DND-41 (cell line): ENCODE measurements around the gene AGAP2.

Source experiments
- EZH2 ChIP-seq: IDR thresholded peaks from 3 replicates; pipeline ENCODE4 v1.6.1; 2012; ENCODE audit warnings: borderline replicate concordance, low read depth, mild to moderate bottlenecking, moderate library complexity, low read length, inconsistent platforms; ENCODE audit not compliant: severe bottlenecking
- TF ChIP-seq, protein P1 (sequence below): IDR thresholded peaks from 2 replicates; pipeline ENCODE4 v1.5.1; 2012; ENCODE audit warnings: borderline replicate concordance, low read length, moderate library complexity, mild to moderate bottlenecking; ENCODE audit not compliant: poor library complexity, severe bottlenecking; ENCODE audit errors: extremely low read depth

DNA sequence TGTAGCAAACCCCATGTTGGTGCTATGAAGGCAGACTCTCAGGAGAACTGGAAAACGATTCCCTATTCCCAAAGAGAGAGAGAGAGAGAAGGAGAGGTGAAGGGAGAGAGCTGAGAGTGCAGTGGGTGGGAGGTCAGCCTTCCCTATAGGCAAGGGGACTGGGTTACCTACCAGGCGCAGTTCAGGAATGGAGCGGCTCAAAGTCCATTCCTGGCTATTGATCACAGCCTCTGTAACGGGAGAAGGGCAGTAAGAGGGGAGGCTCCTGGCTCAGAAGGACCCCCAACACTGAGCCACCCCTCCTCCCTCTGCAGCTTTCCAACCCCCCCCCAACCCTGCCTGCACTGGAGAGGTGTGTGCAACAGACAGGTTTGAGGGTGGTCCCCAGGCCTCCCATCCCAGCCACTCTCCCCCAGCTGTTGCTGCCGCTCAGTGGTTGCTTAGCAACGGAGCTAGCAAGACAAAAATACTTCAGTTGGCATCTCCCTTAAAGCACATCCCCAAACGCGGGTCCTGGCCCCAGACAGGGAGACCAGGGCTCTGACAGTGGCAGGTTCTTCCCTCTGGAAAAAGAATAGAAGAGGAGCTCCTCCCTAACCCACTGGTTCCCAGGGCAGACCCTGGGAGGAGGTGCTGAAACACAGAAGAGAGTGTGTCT lies 3.2 kb downstream of the AGAP2 start:
- TF ChIP-seq, protein P1, sequence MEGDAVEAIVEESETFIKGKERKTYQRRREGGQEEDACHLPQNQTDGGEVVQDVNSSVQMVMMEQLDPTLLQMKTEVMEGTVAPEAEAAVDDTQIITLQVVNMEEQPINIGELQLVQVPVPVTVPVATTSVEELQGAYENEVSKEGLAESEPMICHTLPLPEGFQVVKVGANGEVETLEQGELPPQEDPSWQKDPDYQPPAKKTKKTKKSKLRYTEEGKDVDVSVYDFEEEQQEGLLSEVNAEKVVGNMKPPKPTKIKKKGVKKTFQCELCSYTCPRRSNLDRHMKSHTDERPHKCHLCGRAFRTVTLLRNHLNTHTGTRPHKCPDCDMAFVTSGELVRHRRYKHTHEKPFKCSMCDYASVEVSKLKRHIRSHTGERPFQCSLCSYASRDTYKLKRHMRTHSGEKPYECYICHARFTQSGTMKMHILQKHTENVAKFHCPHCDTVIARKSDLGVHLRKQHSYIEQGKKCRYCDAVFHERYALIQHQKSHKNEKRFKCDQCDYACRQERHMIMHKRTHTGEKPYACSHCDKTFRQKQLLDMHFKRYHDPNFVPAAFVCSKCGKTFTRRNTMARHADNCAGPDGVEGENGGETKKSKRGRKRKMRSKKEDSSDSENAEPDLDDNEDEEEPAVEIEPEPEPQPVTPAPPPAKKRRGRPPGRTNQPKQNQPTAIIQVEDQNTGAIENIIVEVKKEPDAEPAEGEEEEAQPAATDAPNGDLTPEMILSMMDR, result no peak
- no peak for TF ChIP-seq EZH2
